OCI-LY3 (cell line): ENCODE measurements around the gene CD274.

Source experiments
- EZH2phosphoT487 ChIP-seq: fragments of 200-600 bp; shearing (Covaris generic); IDR thresholded peaks from 2 replicates; pipeline ENCODE4 v1.6.1; 2018; ENCODE audit warnings: antibody characterized with exemption, mixed run types, low read depth
- TF ChIP-seq, protein P1 (sequence below): fragments of 200-600, 300-600 bp; sonication (generic); IDR thresholded peaks from 2 replicates; pipeline ENCODE4 v1.5.1; 2014; ENCODE audit warnings: antibody characterized with exemption, low read length, low read depth

DNA sequence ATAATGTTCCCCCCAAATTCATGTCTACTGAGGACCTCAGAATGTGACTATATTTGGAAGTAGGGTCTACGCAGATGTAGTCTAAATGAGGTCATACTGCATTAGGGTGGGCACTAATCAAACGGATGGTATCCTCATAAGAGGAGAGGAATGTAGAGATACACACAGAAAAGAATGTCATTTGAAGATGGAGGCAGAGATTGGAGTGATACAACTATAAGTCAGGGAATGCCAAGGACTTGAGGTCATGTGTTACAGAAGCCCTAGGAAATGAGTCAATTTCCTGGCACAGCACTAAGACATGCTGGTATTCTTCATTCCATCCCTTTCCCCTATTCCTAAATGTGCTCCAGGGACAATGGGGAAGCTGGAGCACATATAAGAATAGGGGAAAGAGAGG is 59.2 kb downstream of the CD274 start:
- TF ChIP-seq, protein P1, sequence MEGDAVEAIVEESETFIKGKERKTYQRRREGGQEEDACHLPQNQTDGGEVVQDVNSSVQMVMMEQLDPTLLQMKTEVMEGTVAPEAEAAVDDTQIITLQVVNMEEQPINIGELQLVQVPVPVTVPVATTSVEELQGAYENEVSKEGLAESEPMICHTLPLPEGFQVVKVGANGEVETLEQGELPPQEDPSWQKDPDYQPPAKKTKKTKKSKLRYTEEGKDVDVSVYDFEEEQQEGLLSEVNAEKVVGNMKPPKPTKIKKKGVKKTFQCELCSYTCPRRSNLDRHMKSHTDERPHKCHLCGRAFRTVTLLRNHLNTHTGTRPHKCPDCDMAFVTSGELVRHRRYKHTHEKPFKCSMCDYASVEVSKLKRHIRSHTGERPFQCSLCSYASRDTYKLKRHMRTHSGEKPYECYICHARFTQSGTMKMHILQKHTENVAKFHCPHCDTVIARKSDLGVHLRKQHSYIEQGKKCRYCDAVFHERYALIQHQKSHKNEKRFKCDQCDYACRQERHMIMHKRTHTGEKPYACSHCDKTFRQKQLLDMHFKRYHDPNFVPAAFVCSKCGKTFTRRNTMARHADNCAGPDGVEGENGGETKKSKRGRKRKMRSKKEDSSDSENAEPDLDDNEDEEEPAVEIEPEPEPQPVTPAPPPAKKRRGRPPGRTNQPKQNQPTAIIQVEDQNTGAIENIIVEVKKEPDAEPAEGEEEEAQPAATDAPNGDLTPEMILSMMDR = no peak
- TF ChIP-seq EZH2phosphoT487 = no peak
